Measurements from ENCODE around the gene VOPP1.
"Not testable (repeated sequence)": the region's sequence is repeated elsewhere in the genome, so short reads cannot be mapped to it uniquely, and the experiment has no call there.

The VOPP1 gene, protein sequence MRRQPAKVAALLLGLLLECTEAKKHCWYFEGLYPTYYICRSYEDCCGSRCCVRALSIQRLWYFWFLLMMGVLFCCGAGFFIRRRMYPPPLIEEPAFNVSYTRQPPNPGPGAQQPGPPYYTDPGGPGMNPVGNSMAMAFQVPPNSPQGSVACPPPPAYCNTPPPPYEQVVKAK

DNA sequence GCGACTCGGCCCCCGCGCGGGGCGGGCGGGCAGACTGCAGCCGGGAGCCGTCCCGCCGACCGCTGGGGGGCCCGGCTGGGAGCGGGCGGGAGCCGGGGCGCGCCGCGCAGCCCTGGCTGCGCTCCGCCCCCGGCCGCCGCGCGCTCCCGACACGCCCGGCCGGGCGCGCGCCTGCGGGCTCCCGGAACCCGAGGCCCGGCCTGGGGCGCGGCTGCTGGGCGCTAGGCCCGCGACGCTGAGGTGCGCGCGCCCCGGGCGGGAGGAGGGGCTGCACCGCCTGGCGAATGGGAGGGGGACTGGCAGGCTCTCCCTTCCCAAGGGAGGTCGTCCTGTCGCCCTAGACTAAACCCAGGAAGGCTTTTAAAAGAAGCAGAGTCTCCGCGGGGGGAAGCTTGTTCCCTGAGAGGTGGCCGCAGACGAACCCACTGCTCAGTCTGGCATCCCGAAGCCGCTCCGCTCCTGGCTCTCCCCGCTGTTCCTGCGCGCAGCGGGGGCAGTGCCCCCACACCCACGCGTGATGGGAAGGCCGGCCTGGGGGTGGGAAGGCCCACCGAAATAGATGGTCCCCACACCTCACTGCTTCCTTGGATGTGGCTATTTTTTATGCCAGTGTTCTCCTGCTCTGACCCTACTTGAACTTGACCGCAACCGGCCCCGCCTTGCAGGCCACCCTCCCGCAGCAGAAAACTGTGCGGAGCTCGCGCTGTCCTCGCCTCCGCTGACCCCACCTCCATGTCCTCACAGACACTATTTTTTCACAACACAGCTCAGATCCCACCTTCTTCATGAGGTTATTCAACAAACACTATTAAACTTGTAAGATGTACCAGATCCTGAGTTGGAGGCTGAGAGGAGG lies at the start of gene VOPP1:
TSS of gene VOPP1 (minus strand) at position 125 of the 856 bp plus-strand sequence. CDS start 178 bp downstream, outside the sequence.
- peak; percentile 51 for DNase-seq

DNA sequence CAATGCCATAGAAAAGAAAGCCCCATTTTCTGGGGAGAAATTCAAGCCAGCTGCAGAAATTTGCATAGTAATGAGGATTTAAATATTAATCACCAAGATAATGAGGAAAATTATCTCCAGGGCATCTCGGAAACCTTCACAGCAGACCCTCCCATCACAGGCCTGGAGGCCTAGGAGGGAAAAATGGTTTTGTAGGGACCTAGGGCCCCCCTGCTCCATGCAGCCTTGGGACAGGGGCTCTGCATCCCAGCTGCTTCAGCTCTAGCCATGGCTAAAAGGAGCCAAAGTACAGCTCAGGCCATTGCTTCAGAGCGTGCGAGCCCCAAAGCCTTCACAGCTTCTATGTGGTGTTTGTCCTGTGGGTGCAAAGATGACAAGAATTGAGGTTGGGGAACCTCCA lies 46.6 kb upstream of the VOPP1 start:
- DNase-seq = no peak

DNA sequence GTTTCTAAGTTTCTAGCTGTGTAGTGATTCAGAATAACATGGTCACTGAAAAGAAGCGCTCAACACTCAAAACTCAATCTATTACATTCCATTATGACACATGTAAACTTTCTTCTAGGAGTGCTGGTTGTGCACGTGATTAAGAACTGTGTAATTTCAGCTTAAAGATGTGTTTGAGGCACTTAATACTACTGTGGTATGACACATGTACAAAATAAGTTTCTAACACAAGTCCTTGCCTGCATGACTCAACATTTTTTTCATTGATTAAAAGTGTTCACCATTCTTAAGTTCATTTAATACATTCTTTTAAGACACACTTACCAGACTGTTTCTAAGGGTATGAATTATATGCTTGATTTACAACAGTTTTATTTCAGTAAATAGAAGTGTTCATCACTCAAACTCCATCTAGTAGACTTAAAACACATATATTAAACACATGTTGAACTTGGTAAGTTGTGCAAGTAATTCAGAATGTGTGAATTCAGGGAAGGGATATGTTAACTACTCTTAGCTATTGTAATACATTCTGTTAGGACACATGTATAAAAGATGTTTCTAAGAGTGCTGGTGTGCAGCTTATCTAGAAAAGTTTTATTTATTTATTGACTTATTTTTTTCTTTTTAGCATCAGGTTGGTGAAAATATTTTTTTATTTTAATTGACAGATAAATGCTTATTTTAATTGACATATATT lies 42.2 kb upstream of the VOPP1 start:
- DNase-seq = not testable (repeated sequence)

DNA sequence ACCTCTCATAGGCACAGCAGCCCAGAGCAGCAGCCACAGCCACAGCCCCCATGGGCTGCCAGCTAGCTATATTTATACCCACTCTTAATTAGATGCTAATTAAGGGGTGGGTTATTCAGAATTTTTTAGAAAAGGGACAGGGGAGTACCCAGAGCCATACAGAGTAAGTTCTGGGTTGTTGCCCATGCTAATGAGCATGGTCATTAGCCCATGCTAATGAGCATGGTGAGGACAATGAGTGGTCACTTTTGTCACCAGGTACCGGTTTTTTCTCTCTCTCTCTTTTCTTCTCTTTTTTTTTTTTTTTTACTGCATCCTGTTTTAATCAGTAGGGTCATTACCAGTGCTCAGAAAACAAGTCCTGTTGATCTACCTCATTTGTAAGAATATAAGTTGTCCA lies 37.4 kb upstream of the VOPP1 start:
- not testable (repeated sequence) for DNase-seq

DNA sequence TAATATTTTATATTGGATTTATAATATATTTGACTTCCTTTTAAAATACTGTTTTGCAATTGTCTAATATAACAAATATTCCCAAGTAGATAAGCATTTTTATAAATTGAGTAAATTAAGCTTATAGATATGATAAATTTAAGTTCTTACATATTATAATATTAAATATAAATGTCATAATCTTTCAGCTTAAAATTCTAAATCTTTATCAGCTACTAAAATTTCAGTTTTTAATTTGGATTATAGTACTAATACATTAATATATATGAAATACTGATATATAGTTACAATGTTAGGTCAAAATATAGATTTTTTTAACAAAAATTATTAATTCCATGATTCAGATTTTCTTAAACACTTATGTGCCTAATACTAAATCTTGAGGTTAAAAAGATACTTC lies 33.4 kb upstream of the VOPP1 start:
- not testable (repeated sequence) for DNase-seq

DNA sequence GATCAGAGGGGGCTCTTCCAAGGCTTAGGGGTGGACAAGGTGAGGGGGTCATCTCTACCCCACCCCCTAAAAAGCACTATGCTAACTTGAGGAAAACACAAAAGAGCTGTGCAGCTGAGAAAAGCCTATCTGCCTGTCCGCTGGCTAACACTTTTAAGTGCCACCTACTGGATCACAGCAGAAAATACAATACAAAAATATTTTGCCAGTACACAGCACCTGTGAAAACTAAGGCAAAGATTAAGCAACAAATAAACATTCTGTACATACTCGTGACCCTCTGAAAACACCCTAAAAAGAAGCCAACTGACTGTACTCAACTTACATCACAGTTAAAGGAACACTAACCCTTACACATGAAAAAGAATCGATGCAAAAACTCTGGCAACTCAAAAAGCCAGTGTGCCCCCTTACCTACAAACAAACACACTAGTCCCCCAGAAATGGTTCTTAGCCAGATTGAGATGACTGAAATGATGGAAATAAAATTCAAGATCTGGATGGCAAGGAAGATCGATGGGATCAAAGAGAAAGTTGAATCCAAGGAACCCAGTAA lies 25.7 kb upstream of the VOPP1 start:
- DNase-seq = not testable (repeated sequence)

DNA sequence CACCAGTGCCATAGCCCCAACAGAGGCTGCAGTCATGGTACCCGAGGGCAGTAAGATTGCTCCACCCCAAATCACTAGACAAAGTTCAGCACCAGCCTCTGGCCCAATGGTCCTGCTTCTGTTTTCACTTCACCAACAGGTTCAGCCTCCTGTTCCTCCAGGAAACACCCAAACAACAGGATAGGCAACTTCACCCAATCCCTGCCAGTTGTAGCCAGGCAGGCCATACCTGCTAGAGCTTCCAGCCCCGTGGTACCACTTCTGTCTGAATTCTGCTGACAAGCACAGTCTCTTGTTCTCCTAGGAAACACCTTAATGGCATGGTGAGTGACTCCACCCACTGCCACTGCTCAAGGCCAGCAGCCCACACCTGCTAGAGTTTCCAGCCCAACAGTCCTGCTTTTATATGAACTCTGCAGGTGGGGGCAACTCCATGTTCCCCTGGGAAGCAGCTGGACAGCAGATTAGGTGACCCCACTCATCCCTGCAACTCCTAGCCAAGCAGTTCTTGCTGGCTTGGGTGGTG lies 25.0 kb upstream of the VOPP1 start:
- not testable (repeated sequence) for DNase-seq

DNA sequence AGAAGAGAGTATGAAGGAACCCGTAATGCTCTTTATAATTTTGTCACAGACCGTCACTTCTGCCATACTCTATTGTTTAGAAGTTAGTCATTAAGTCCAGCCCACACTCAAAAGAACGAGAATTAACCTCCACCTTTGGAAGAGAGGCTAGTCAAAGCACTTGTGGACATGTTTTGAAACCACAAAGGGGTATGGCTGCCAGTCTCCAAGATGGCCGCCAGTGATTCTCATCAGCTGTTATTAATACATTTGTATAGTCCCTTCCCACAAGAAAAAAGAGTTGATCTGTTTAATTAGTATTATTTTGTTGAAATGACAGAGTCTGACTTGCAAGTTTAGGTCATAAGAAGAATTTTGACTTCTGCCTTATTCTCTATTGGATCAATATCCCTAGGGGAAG lies 23.2 kb upstream of the VOPP1 start:
- no peak for DNase-seq

DNA sequence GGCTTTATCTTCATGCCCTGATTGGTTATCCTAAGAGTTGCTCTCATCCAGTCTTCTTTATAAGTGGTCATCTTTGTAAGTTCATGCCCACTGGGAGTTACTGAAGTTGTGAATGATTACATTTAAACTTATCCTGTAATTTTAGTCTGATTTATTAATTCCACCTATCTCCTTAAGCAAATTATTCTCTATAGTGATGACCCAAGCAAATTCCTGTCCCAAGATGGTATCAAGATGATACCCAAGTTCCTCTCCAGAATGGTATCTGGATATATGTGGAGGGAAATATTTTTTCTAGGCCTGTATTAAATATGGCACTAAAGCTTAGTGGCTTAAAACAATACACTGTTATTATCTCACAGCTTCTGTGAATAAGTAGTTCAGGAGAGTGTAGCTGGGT lies 22.6 kb upstream of the VOPP1 start:
- DNase-seq = no peak

DNA sequence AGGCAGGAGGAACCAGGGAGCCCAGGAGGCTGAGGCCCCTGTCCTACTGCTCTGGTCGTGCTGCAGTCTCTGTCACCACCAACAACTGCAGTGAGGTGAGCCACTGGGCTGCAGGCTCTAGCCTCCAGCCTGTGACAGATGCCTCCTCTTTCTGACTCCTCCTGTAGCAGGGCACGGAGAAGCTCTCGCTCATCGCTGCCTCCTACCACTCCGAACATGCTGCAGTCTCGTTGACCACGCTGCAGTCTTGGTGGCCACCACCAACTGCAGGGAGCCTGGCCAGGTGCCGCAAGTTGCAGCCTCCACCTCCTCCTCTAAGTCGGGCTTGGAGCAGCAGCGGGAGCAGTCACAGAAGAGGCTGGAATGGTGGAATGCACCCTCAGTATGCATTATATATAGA lies 22.1 kb upstream of the VOPP1 start:
- no peak for DNase-seq

DNA sequence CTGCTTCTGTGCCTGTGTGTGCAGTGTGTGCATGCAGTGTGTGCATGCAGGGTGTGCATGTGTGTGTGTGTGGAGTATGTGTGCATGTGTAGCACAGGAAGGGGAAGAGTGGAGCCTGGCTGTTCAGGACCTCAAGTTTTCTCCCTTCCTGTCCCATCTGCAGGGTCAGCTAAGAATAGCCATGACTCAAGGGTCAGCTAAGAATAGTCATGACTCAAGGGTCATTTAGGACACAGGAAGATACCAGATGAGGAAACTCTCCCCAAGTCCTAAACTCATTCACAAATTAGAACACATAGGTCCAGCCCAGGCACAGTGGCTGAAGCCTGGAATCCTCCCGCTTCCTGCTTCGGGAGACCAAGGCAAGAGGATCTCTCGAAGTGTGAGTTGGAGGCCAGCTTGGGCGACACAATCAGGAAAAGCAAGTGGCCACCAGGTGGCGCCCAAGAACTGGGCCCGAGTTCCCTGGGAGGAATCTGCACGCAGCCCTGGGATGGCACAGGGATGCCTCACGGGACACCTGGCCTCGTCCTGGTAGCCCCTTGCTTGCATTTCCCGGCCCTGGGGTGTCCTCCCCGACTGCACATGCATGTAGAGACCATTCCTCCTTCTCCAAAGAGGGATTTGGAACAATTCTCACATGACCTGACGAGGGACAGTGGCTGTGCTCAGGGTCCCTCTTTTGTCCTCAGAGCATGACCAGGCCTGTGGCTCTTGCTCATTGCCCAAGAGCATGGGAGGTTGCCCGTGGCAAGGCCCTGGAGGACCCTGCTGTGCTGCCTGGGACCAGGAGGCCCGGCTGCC lies 21.4 kb upstream of the VOPP1 start:
- DNase-seq = peak; percentile 32

DNA sequence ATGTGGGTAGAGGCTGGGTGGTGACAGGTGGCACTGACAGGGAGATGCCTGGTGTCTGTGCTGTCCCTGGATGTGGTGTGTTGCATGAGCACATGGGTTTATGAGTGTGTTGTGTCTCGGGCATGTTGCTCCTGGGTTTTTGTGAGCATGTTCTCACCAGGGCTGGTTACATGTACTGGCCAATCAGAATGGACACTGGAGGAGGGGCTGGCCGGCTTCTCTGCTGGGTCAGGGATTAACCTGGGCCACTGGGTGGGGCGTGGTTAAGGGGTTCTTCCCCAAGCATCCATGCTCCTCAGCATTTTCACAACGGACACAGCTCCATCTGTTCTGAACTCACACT lies 20.8 kb upstream of the VOPP1 start:
- no peak for DNase-seq

DNA sequence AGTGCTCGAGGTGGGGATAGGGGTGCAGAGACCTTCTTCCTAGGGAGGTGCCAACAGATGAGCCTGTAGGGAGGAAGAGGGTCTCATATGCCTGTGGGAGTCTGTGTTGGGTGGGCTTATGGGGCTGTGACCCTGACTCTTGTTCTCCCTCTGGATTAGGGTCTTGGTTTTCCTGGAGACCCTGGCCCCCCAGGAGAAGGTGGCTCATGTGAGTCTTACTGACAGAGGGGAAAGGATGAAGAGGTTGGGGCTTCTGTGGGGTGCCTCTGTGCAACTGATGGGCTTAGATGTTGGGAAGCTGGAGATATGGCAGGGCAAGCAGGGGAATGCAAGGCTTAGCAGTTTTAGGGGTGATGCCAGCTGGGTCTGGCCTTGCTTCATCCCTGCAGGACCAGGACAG lies 20.2 kb upstream of the VOPP1 start:
- DNase-seq = no peak

DNA sequence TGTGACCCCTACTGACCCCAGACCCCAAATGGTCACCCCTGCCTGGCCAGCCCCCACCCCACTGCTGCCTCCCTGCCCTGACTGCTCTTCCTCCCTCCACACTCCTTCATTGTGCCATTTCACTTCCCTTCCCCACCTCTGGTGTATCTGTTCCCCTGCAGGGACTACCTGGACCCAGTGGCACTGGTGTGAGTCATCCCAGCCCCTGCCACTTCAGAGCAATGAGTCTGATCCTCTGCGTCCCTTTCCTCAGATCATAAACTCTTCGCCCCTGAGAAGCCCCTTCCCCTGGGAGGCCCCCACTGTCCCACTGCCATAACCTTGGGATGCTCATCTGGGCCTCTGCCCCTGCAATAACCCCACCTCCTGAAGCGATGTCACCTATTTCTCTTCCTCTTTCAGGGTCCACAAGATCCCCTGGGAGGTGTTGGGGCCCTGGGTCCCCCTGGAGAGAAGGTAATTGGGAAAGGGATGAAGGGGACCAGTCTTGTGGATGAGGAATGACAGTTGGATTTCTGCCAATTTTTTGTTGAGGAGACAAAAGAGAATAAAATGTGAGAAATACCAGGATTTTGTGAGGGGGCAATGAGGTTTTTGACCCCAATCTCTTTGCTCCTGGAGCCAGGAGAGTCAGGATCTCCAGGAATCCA lies 19.1 kb upstream of the VOPP1 start:
- no peak for DNase-seq

DNA sequence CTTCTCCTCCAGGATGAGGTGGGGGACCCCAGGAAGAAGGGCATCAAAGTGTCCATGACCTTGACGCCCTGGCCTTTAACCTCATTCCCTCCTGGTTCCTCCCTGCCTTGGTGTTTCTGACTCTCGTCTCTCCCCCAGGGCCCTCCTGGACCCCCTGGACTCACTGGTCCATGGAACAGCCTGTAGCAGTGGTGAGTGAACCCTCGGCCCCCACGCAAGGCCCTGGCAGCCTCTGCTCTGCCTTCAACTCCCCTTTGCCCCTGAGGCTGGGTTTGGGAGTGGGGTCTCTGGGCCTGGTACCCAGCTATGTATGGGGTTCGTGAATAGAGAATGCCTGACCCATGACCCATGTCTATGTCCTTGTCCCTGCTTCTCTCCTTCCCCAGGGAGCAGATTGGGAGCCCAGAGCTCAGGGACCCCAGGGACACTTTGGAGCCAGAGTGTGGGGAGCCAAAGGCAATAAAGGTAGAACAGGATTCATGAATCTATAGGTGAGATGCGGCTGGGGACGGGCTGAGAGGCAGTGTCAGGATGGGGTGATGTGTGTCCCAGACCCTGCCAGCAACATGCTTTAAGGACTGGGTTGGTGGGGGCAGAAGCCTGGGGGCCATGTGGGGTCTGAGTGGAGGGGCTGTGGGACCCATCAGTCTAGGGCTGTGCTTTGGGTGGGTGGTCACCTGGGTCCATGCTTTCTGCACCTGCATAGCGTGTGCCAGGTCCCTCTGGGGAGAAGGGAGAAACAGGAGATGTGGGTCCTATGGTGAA lies 18.4 kb upstream of the VOPP1 start:
- DNase-seq = no peak

DNA sequence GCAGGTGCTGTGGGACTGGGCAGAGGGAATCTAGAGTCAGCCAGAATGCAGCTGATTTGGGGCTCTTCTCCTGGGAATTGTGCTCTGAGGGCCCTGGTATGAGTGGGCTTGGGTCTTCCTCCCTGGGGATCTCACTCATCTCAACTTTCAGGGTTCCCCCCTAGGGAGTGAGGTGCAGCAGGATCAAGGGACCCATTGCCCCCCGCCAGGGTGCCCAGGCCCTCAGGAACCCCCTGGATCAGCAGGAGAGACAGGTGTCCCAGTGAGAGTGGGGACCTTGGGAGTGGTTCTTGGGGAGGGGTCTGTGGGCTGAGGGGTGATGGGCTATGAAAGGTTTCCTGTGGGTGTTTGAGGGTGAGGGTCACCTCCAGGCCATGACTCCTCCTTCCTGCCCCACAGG lies 17.6 kb upstream of the VOPP1 start:
- no peak for DNase-seq

DNA sequence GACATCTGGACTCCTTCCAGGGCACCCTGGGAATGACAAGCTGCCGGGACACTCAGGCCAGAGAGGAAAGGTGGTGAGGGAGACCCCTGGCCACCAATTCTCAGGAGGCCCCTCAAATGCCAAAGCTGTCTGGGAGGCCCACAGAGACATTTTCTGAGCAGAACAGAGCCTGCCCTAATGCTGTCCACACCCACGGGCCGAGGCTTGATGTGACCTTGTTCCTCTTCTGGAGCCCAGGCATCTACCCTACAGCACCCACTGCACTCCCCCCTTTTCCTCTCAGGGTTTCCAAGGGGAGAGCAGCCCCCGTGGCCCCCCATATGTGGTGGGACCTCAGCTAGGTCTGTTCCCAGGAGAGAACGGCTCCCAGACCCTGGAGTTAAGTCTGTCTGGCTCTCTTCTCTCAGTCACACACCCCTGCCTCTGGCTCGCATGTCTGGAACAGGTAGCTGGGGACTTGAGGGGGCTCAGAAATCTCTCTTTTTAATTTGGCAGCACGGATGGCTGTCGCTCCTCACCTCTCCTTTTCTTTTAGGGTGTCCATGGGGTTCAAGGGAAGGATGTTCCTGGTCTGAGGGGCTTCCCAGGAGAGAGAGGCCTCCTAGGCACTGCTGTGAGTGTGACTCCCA lies 16.8 kb upstream of the VOPP1 start:
- DNase-seq = no peak

DNA sequence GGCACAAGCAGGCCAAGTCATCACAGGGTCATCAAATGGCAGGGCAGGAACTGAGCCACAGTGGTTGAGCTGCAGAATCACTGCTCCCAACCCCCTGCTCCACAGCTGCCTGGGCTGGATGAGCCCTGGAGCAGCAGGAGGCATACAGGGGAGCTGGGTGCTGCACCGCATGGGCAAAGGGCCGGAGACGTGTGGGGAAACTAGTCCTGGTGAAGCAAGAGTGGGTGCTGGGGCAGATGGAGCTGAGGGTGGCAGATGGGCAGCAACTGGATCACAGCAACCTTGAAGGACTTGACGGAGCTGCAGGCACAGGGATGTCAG lies 16.0 kb upstream of the VOPP1 start:
- no peak for DNase-seq

DNA sequence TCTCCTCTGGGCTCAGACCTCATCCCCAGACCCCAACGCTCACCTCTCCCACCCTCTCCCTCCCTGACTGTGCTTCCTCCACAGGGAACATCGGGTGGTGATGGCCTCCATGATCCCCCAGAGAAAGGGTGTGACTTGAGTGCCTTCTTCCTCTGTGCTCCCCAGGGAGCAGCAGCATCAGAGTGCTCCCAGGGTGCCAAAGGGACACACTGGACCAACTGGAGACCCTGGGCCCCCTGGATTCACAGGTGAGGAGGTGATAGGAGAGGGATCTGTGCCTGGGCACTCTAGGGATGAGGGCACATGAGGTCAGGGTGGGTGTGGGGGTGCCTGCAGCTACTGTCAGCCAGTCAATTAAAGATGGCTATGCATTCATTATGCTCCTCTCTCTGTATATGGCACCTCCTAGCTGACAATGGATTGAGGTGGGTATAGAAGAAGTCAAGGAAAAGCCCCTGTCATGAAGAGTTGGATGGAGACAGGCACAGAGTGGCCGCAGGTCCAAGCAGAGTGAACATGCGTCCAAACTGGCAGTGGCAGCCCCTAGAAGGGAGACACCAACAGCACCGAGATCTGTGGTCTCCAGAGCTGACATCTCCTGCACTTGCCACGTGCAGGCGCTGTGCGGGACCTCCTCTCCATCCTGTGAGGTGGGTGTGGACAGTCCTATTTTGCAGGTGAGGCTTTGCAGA lies 15.5 kb upstream of the VOPP1 start:
- no peak for DNase-seq

DNA sequence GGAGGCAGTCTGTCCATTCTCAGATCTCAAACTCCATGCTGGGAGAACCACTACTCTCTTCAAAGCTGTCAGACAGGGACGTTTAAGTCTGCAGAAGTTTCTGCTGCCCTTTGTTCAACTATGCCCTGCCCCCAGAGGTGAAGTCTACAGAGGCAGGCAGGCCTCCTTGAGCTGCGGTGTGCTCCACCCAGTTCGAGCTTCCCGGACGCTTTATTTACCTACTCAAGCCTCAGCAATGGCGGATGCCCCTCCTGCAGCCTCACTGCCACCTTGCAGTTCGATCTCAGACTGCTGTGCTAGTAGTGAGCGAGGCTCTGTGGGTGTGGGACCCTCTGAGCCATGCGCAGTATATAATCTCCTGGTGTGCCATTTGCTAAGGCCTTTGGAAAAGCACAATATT lies 10.4 kb upstream of the VOPP1 start:
- DNase-seq = not testable (repeated sequence)
